ENCODE measurements around the gene IRF2.

- TF ChIP-seq CTCF (IDR thresholded peaks at IDR 0.05), result no peak
- no peak for TF ChIP-seq EZH2phosphoT487 (IDR thresholded peaks at IDR 0.05)
Measured at GRCh38 chr4:184446132-184446658, 28.2 kb downstream of the IRF2 start.

Data from neural progenitor cell (in vitro differentiated cells).